22Rv1 (cell line): ENCODE measurements around the gene NFE2L3.
"Not testable (repeated sequence)": the region's sequence is repeated elsewhere in the genome, so short reads cannot be mapped to it uniquely, and the experiment has no call there.

ENCODE experiments used
- H3K27ac ChIP-seq: fragments of 450-650 bp; 2 replicates; pipeline ENCODE4 v1.5.1; 2017
- CTCF ChIP-seq: fragments of 450-650 bp; IDR thresholded peaks from 2 replicates; pipeline ENCODE4 v1.5.1; 2017; ENCODE audit warnings: mild to moderate bottlenecking
- ZFX ChIP-seq: fragments of 450-650 bp; IDR thresholded peaks from 2 replicates; pipeline ENCODE4 v1.6.1; 2017; ENCODE audit warnings: antibody characterized with exemption, borderline replicate concordance

The NFE2L3 gene

GRCh38 chr7:26140380-26140779 is 11.6 kb upstream of the NFE2L3 start:
- H3K27ac ChIP-seq = no peak overlapping the region
- TF ChIP-seq ZFX (no peak), CTCF (no peak)

DNA sequence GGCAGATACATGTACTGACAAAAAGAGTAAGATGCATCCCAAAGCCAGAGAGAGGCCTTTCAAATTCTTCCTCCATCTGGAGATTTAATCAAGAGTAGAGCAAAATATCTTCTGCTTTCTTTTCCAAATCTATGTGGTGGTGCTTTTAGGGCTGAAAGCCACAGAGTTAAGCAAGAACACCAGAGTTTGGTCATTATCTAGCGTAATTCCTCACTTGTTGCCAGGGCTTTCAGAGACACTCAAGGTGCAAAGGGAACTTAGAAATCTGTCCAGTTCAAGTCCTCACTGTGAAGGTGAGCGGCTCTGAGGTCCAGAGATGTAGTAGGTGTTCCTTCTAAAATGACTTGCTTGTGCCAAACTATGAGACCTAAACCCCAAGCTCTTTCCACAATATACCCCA is 10.9 kb upstream of the NFE2L3 start:
- H3K27ac ChIP-seq = no peak overlapping the region
- no peak for TF ChIP-seq CTCF

DNA sequence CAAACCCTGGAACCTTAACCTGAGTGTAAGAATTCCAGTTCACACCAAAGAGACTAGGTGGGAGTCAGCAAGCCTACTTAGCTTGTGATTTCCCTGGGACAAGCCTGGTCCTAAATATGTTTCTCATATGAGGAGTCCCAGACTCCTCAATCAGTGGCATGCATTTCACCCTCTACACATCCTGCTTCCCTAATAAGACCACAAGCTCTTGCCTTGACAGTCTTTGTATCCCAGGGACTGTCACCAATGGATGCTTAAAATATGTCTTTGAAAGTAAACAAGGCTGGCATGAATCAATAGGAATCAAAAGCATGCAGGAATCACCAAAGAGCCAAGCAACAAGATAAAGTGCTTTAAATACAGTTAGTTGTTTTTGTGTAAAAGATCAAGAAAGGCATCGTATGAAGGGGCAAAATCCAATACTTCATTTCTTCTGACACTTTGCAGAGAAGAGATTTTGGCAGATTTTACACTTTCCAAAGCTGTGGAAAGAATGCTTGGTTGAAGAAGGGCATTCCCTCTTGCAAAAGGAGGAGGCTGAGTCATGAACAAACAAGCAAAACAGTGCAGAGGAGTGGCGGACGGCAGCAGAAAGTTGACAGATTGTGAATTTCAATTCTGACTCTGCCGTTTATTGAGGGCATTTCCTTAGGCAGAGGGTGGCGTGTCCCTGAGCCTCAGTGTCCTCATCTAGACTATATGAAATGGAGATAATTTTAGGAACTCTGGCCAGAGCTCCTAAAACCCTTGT is 8.5 kb upstream of the NFE2L3 start:
- TF ChIP-seq ZFX (no peak), CTCF (no peak)
- no peak overlapping the region for H3K27ac ChIP-seq

DNA sequence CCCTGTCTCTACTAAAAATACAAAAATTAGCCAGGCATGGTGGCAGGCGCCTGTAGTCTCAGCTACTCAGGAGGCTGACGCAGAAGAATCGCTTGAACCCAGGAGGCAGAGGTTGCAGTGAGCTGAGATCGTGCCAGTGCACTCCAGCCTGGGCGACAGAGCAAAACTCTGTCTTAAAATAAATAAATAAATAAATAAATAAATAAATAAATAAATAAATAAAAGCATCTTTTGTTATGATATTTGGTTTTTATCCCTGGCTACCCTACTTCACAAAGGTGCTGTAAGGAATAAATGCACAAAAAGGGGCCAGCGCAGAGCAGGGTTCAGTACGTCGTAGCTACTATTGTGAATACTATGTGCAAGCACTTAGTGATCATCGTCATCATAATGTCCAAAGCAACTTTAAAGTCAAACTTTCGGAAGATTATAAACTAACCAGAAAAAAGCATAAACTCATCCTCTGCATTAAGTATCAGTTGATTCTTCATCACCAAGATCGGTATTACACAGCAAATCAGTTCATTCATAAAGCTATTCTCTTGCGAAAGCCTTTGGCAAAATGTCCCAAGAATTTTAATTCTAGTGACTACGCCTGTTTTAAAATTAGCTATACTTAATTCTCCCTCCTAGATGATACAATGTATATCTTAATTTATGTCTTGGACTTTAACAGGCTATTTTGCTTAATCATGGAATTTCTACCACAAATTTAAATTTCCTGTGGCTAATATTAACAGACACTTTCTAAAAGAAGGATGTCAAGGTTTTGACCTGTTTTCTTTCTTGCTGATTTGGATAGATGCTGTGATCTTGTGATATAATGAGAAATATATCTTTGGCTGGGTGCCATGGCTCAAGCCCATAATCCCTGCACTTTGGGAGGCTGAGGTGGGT is 7.6 kb upstream of the NFE2L3 start:
- no peak for TF ChIP-seq ZFX
- H3K27ac ChIP-seq = no peak overlapping the region

- TF ChIP-seq CTCF = no peak
- TF ChIP-seq ZFX = no peak
- no peak overlapping the region for H3K27ac ChIP-seq
These were observed 6.8 kb upstream of the NFE2L3 start for GRCh38 chr7:26145238-26145637.

- H3K27ac ChIP-seq = no peak overlapping the region
- TF ChIP-seq ZFX = no peak
- no peak for TF ChIP-seq CTCF
These were observed 5.0 kb upstream of the NFE2L3 start for GRCh38 chr7:26147030-26147429.

GRCh38 chr7:26147646-26148306 is 4.2 kb upstream of the NFE2L3 start:
- not testable (repeated sequence) for H3K27ac ChIP-seq

DNA sequence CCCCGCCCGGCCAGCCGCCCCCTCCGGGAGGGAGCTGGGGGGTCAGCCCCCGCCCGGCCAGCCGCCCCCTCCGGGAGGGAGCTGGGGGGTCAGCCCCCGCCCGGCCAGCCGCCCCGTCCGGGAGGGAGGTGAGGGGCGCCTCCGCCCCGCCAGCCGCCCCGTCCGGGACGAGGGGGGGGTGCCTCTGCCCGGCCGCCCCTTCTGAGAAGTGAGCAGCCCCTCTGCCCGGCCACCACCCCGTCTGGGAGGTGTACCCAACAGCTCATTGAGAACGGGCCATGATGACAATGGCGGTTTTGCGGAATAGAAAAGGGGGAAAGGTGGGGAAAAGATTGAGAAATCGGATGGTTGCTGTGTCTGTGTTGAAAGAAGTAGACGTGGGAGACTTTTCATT is 3.7 kb upstream of the NFE2L3 start:
- not testable (repeated sequence) for H3K27ac ChIP-seq
